ENCODE measurements around the gene RGS6.
A peak's percentile ranks its signal among the peaks of the same experiment; 100 is the strongest.

The RGS6 gene

DNA sequence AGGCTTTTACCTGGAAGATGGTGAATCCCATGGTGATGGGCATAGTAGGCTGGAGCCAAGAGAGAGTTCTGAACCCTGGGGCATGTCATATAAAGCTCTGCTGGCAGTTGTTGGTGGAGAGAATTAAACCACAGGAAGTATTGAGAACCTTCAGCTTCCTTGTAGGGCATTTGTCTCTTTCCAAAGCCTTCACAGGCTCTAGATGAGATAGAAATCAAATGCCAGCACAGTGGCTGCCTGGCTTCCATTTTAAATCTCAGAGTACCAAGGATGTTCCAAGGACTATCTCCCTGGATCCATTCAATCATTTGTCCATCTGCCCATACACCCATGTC lies 592.0 kb downstream of the RGS6 start:
- DNase-seq (ENCODE audit: low spot score) = no peak

DNA sequence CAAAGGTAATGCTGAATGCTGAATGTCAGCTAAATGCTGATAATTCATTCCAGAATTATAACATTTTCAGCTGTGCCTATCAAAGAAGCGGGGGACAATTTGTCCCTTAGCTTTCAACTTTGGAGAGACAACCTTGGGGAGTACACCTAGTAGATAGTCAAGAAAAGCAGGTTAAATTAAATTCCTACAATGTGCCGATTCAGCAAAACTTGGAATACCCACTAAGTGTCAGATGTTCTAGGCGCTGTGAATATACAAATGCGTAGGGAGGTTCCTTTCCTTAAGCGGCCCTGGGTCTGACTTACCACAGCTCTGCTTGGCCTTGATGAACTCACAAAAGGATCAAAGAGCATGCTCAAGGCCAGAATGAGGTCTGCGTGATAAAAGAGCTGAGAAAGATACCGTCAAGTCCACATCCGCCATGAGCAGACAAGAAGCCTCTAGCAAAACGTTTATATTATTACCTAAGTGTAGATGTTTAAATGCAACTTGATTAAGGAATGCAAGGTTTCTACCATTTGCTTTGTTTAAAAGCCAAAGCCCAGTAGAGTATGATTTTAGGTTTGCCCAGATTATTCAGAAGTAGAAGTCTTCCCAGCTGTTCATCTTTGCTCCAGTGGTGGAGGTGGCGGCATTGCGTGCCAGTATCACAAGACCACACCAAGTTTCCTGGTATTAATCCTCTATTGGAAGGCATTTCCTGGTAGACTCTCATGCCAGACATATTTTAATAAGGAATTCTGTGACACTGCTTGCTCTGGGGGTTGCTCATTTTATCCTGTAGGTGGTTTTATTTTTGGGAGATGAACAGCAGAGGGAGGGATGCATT lies 593.1 kb downstream of the RGS6 start:
- no peak for DNase-seq (ENCODE audit: low spot score)

DNA sequence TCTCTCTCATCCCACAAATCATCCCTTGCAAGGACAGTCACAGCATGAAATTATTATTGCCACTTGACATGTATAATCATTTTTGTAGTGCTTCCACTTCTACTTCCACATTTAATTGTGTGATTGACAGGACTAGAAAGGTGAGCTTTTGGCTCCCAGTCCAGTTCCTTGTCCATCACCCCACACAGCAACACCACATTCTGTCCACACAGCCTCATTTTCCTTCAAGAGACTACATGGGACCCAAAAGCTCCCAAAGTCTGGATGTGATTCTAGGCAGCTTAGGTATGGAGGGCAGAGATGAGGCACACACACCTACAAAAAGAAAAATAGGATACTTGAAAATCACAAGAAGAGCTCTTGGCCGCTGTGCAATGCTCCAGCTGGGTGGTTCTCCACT lies 595.4 kb downstream of the RGS6 start:
- DNase-seq (ENCODE audit: low spot score) = no peak

DNA sequence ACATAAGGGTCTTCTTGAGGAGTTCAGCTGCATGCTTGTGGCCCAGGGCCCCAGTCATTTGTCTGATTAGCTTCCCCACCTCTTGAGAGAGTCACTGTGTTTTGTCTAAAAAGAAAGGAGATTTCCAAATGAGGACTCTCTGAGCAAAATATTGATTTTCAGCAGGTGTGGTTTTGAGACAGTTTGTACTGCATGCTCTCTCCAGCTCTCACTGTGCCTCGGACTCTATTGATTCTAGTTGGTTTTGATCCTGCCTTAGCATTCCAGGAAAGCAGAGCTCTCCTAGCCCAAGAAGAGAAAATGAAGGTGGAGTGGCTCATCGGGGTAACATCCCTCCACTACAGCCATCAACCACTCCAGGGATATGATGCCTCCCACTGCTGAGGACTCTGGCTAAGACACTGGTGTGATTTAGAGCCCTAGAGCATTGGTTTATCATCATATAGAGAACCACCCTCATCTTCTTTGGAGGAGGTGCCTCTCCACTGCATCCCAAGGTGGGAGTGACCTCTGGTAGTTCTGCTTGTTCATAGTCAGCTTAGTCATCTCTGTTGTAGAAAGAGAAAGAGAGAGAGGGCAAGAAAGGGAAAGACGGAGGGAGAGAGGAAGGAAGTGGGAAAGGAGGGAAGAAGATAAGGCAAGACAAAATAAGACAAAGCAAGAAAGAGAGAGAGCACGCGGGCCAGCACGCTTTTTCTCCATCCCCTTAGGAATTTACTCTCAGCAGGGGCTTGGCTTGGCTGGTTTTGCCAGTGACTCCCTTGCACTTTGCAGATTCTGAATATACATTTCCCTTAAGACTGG lies 596.0 kb downstream of the RGS6 start:
- DNase-seq (ENCODE audit: low spot score) = no peak

DNA sequence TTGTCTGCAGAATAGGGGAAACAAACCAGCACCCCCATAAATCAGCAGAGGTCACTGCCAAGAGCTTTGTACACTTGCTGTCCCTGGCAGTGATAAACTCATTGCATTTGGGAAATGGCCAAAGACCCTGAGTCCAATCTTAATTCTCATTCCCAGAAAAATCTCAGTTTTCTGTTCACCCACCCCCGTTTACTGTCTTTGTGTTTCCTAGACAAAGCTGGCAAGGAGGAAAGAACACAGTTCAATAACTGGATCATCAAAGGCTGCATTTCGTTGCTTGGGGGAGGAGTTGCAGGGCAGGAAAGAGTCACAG lies 596.6 kb downstream of the RGS6 start:
- DNase-seq (ENCODE audit: low spot score) = no peak

DNA sequence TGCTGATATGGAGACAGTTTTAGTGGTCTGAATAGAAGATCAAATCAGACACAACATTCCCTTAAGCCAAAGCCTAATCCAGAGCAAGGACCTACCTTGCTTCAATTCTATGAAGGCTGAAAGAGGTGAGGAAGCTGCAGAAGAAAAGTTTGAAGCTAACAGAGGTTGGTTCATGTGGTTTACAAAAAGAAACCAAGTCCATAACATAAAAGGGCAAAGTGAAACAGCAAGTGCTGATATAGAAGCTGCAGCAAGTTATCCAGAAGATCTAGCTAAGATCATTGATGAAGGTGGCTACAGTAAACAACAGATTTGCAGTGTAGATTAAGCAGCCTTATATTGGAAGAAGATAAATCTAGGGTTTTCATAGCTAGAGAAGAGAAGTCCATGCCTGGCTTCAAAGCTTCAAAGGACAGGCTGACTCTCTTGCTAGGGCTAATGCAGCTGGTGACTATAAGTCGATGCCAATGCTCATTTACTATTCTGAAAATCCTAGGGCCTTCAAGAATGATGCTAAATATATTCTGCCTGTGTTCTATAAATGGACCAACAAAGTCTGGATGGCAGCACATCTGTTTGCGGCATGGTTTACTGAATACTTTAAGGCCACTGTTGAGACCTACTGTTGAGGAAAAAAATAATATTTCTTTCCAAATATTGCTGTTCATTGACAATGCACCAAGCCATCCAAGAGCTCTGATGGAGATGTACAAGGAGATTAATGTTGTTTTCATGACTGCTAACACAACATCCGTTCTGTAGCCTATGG lies 600.6 kb downstream of the RGS6 start:
- no peak for DNase-seq (ENCODE audit: low spot score)

DNA sequence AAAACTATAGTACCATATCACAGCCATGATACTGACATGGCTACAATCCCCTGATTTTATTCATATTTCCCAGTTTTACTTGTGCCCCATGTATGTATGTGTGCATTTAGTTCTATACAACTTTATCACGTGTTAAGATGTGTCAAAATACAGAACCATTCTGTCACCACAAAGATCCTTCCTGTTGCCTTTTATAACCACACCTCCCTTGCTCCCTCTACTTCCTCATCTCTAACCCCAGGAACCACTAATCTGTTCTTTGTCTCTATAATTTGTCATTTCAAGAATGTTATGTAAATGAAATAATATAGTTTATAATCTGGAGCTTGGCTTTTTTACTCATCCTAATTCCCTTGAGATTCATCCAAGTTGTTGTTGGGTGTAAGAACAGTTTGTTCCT lies 603.3 kb downstream of the RGS6 start:
- DNase-seq (ENCODE audit: low spot score) = no peak

DNA sequence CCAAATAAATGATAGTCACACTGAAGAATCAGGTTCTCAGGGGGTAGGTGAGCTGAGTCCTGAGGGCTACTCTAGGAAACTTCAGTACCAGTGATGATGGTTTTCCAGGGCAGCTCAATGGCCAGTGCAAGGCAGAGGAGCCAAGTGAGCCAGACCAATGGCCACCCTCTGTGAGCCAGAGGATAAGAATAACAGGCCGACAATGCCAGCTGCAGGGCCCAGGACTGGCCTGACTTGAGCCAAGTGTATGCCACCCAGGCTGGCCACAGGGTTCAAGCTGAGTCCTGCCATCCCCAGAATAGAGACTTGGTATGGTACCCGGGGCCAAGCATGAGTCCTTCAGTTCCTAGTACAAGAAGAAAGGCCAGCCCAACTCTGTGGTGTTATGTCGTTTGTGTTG lies 606.2 kb downstream of the RGS6 start:
- no peak for DNase-seq (ENCODE audit: low spot score)

DNA sequence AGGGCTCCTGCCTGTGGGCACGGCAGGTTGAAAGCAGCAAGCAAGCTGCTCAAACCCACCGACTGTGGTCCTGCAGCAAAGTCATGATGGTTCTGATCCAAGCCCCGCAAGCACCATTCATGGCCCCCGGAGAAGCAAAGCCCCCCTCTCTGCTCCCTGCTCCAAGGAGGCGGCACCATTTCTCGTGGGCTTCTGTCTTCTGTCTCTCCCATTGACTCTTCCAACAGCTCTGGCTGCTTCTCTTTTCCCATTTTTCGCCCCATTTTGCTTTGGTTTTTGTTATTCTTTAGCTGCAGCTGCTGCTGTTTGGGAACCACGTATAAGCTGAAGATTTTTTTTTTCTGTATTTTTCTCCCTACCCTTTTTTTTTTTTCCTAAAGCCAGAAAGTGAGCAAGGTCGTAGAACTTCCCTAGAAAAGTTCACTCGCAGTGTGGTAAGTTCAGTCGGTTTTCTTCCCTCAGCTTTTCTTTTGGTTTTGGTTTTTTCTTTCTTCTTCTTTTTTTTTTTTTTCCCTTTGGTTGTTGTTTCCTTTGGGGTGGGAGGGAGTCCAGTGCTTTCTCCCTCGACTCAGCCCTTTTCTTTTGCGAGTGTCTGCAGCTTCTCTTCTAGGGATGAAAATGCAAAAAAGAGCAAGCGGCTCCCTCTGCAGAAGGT lies 607.6 kb downstream of the RGS6 start:
- DNase-seq (ENCODE audit: low spot score) = no peak

DNA sequence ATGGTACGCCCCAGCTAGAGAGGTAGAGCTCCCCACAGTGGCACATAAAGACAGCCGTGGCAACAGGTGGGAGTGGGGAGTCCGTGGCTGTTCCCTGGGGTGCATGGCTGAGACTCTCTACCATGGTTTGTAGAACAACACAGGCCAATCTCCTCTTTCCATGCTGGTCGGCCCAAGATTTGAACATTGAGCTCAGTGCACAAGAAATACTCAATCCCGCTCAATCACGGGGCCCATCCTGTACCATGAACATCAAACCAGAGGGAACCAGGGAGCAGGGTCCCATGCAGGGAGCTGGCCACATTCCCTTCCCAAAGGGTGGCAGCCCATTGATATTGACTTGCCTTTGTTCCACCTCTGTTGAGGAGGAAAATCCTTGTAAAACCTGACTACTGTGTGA lies 608.6 kb downstream of the RGS6 start:
- no peak for DNase-seq (ENCODE audit: low spot score)

DNA sequence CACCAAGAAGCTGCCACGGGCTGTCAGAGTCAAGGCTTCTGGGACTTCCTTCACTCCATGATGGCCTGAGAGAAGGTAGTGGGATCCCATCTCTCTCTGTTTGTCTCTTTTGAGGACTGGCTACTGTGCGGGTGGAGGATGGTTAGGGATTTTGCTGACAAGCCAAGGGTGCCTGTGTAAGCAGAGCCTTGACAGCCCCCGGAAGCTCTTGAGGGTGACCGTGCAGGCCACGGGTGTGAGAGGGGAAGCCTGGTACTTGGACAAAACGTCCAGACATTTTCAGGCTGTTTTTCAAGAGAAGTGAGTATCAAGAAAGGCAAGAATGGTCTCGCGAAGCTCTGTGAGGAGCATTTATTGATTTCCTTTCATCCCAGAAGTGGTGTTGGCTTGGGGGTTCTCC lies 609.3 kb downstream of the RGS6 start:
- no peak for DNase-seq (ENCODE audit: low spot score)

DNA sequence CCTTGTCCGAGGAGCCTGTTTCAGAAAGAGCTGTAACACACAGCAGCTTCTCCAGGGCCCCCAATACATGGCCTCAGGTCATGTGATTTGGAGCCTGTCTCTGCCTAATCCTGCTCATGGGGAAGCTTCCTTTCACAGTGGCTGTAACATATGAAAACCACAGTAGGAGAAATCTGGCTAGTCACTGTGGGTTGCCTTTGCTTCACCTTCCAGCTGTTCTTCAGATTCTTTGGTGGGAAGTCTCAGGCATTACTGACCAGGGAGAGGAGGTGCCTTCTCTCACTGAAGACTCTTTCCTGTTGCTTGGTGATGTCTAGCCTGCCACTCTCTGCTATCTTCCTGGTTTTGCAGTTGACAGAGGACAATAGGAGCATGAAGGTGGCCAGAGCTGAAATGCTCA lies 611.1 kb downstream of the RGS6 start:
- no peak for DNase-seq (ENCODE audit: low spot score)

DNA sequence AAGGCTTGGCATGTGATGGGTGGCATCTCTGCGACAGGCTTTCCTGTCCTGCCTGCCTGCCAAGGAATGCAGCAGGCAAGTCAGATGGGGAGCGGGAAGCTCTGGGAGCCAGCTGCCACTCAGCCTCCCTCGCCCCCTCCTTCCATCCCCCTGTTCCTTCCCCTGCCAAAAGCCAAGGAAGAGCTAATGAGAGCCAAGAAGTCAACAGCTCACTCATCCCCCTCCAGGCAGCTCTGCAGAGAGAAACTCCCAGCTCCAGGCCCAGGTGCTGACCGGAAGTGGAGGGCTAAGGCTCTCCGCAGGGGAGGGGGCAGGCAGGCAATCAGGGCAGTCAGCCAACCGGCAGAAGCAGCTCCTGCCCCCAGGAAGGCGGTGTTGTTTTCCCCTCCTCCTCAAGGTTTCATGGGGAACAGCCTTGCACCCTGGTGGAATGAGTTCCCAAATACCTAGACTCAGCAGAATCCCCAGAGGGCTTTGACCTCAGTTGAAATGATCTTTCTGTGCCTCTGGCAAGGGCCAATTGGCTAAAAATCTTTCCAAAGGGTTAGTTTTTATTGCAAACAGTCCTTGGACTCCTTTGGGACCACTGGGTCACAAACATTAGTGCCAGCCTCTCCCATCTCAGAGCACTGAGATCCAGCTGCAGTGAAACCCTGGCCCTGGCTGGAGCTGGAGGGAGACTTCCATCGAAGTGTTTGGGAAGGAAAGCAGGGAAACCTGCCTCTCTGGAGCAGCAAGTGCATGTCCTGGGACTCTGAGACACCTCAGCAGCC lies 612.6 kb downstream of the RGS6 start:
- peak; percentile 78 for DNase-seq (ENCODE audit: low spot score)

DNA sequence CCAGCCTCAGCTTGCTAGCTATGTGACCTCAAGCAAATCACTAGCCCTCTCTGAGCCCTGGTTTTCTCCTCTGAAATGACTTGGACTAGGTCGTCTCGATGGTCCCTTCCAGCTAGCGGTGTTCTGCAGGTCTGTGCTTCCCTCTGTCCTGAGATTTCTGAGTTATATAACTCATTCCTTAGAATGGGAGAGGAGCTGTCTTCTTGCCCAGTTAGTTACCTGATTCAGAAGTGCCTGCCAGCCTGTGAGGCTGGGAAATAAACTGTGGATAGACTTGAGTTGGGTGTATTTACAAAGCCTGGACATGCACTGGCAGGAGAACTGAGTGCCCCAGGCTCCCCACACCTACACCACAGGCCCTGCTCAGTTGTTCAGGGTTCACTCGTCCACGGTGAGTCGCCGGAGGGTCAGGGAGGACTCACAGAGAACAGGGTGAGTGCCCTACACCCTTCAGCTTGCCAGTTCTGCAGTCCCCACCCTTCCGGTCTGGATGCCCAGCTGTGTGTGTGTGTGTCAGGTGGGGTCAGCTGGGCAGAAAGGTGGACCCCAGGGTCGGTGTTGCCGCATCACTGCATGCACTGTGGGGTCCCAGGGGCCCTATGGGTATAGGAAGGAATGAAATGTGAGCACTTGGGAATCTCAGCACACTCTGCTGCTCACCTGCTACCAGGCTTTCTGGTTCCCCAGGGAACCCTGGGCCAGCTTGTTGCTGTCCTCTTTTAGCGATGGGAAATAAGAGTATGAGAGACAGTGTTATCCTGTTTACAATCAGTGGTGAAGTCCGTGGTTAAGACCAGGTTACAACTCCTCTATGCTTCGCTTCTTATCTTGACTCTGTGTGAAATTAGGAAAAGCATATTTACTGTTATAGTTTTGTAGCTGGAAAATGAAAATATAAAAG lies 613.4 kb downstream of the RGS6 start:
- DNase-seq (ENCODE audit: low spot score) = no peak

DNA sequence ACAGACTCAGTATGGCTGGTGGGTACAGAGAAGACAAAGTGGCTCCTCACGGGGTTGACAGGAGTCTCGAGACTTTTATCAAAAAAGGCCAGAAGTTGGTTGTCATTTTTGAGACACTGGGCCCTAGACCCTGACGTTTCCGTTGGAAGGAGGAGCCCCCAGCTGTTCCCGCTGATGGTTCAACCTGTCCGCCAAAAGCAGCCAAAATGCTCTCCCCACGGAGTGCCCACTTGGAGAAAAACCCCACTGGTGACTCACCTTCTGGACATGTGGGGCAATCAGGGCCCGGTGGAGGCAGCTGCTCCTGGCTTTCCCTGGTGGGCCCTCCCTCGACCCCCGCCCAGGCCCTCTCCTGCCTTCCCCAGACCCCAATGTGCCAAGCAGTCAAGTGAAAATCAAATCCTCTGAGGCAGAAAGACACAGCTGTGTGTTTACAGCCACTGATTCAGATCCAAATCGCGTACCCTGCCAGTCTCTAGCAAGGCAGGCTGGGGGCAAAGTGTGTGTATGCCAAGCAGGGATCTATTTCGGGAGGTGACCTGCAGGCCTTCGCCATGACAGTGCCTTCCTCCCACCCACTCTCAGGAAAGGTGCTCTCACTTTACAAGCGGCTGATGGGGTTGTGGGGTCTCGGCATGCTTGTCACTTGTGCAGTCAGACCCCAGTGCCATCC lies 614.3 kb downstream of the RGS6 start:
- DNase-seq (ENCODE audit: low spot score) = no peak

DNA sequence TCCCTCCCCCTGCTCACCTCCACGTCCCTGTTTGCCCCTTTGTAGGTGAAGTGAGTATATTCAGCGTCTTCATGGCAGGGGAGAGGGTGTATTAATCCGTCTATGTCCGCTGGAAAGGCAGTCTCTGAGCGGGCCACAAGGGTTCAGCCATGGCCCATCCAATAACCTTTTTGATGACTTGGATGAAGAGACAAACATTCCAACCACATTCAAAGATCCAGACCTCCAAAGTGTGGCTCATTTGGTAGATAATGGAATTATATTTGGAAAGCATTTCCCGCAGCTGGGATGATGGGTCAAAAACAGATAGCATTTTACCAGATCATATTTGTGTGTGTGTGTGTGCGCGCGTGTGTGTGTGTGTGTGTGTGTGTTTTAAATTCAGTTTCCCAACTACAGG lies 615.8 kb downstream of the RGS6 start:
- no peak for DNase-seq (ENCODE audit: low spot score)

DNA sequence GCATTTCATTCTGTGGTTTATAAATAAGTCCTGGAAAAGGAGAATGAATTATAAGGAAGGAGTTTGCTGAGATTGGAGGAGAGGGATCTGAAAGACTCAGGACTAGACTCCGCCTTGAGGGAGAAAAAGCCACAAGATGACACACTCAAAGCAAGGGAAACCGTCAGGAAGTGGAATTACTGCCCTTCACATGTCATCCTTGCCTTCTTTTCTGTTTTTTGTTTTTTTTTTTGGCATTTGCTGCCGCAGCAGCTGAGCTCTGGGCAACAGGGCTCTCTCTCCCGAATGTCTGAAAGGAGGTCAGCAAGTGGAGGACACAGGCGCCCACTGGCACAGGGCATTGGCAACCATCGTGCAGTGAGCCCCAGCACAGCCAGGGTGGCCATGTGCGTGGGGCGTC lies 616.8 kb downstream of the RGS6 start:
- DNase-seq (ENCODE audit: low spot score) = no peak

DNA sequence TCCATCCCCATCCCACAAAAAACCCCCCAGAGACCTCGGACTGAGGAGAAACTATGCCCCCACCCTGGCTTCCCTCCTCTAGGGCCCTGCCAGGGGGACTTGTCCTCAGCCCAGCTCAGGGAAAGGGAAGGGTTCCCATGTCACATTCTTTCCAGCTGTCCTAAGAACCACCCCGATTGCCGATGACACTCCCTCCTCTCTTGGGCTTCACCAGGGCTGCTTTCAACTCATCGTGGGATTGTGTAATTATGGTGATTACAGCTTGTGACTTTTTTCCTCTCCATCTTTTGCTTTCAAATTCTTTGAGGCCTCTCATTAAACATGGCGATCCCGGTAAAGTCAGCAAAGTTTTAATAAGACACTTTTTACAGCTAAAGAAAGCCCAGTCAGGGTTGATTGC lies 617.6 kb downstream of the RGS6 start:
- DNase-seq (ENCODE audit: low spot score) = no peak

DNA sequence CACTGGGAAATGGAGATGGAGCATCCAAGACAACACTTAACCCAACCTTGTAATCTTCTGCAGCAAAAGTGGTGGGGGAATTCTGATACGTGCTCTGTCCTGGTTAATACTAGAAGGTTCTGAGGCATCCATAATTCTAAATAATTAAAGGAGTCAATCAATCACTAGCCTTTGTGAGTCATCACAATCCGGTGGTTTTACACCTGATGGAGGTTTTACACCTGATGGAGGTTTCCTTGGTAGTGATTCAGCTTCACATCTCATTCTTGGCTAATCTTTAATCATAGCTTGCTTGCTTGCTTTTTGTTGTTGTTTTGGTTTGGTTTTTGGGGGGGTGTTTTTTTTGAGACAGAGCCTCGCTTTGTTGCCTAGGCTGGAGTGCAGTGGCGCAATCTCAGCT lies 618.3 kb downstream of the RGS6 start:
- no peak for DNase-seq (ENCODE audit: low spot score)

DNA sequence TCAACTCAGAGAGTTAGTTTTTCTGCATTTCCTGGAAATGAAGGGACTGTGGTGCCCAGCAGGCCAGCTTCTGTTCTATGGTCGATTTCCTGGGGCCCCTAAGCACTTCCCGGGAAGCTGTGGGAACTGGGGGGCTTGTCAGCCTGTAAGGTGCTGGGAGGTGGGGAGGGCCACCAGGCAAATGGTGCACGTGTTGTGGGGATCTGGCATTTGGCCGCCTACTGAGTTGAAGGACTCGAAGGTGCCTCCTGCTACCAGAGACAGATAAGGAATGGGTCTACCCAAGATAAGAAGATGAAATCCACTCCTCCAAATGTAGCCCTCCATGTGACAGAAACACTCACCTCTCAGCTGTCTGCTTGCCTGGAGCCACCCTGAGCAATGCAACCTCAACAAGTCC lies 620.0 kb downstream of the RGS6 start:
- DNase-seq (ENCODE audit: low spot score) = no peak
